H9 (cell line): ENCODE measurements around the gene IGDCC3. TPM values are rescaled to one million over a fixed set of nuclear protein-coding genes. Genes with fewer than 3 reads are reported as not detected.

Experiments
- DNase-seq: peaks from one replicate; pipeline ENCODE4 v3.0.0-alpha.2; 2017
- H2AFZ ChIP-seq: one replicate; pipeline ENCODE4 v1.6.1; 2013; ENCODE audit warnings: mild to moderate bottlenecking, low read length, control low read depth, moderate library complexity
- H2AK5ac ChIP-seq: 2 replicates; pipeline ENCODE4 v1.6.1; 2013; ENCODE audit warnings: low read length, control low read depth, mixed read lengths; ENCODE audit not compliant: insufficient read length
- H2BK120ac ChIP-seq: one replicate; pipeline ENCODE4 v1.6.1; 2013; ENCODE audit warnings: low read depth, mild to moderate bottlenecking, low read length, control low read depth, inconsistent platforms; ENCODE audit not compliant: poor library complexity, severe bottlenecking
- H2BK12ac ChIP-seq: 2 replicates; pipeline ENCODE4 v1.6.1; 2013; ENCODE audit warnings: low read length, control low read depth, mixed read lengths, low read depth; ENCODE audit not compliant: insufficient read length
- H2BK15ac ChIP-seq: 2 replicates; pipeline ENCODE4 v1.6.1; 2013; ENCODE audit warnings: low read depth, low read length, control low read depth
- H2BK20ac ChIP-seq: one replicate; pipeline ENCODE4 v1.6.1; 2013; ENCODE audit warnings: low read depth, mild to moderate bottlenecking, low read length, control low read depth, inconsistent platforms; ENCODE audit not compliant: poor library complexity, severe bottlenecking
- H2BK5ac ChIP-seq: 2 replicates; pipeline ENCODE4 v1.6.1; 2013; ENCODE audit warnings: low read length, control low read depth, mixed read lengths; ENCODE audit not compliant: insufficient read length
- H3K14ac ChIP-seq: 2 replicates; pipeline ENCODE4 v1.6.1; 2013; ENCODE audit warnings: low read length, control low read depth; ENCODE audit not compliant: insufficient read depth
- H3K18ac ChIP-seq: 2 replicates; pipeline ENCODE4 v1.6.1; 2013; ENCODE audit warnings: low read depth, mild to moderate bottlenecking, mixed read lengths, low read length, control low read depth; ENCODE audit not compliant: insufficient read length
- H3K23ac ChIP-seq: 2 replicates; pipeline ENCODE4 v1.6.1; 2013; ENCODE audit warnings: low read length, control low read depth, mixed read lengths, low read depth; ENCODE audit not compliant: insufficient read length
- H3K23me2 ChIP-seq: 2 replicates; pipeline ENCODE4 v1.6.1; 2013; ENCODE audit warnings: low read depth, mild to moderate bottlenecking, mixed read lengths, low read length, control low read depth; ENCODE audit not compliant: insufficient read length, poor library complexity, severe bottlenecking
- H3K27ac ChIP-seq: 2 replicates; pipeline ENCODE4 v1.5.1; 2013; ENCODE audit warnings: low read length, control low read depth, mixed read lengths, low read depth; ENCODE audit not compliant: insufficient read length
- H3K27me3 ChIP-seq: 2 replicates; pipeline ENCODE4 v1.6.1; 2013; ENCODE audit warnings: low read length, control low read depth, inconsistent platforms; ENCODE audit not compliant: insufficient read depth
- H3K4ac ChIP-seq: 2 replicates; pipeline ENCODE4 v1.6.1; 2013; ENCODE audit warnings: low read depth, mild to moderate bottlenecking, control low read depth, inconsistent platforms, low read length, moderate library complexity
- H3K4me1 ChIP-seq: 2 replicates; pipeline ENCODE4 v1.6.1; 2013; ENCODE audit warnings: low read length, control low read depth, inconsistent platforms; ENCODE audit not compliant: insufficient read depth
- H3K4me2 ChIP-seq: 2 replicates; pipeline ENCODE4 v1.6.1; 2013; ENCODE audit warnings: low read length, control low read depth, mixed read lengths; ENCODE audit not compliant: insufficient read length, insufficient read depth
- H3K56ac ChIP-seq: 2 replicates; pipeline ENCODE4 v1.6.1; 2013; ENCODE audit warnings: low read depth, mild to moderate bottlenecking, mixed read lengths, low read length, control low read depth; ENCODE audit not compliant: insufficient read length
- H3K79me1 ChIP-seq: 2 replicates; pipeline ENCODE4 v1.6.1; 2013; ENCODE audit warnings: low read depth, mild to moderate bottlenecking, moderate library complexity, low read length, control low read depth, inconsistent platforms; ENCODE audit not compliant: insufficient read depth, poor library complexity, severe bottlenecking
- H3K79me2 ChIP-seq: 2 replicates; pipeline ENCODE4 v1.6.1; 2013; ENCODE audit warnings: low read length, control low read depth, inconsistent platforms; ENCODE audit not compliant: insufficient read depth
- H3K9ac ChIP-seq: 2 replicates; pipeline ENCODE4 v1.6.1; 2013; ENCODE audit warnings: low read length, control low read depth, mixed read lengths; ENCODE audit not compliant: insufficient read length; ENCODE audit errors: extremely low read depth
- H3K9me3 ChIP-seq: one replicate; pipeline ENCODE4 v1.6.1; 2013; ENCODE audit warnings: low read depth, low read length, inconsistent platforms; ENCODE audit not compliant: control insufficient read depth
- H3T11ph ChIP-seq: one replicate; pipeline ENCODE4 v1.6.1; 2013; ENCODE audit warnings: mild to moderate bottlenecking, low read length, control low read depth, inconsistent platforms
- H4K20me1 ChIP-seq: one replicate; pipeline ENCODE4 v1.6.1; 2013; ENCODE audit not compliant: control insufficient read depth, insufficient read length, insufficient read depth
- H4K5ac ChIP-seq: 2 replicates; pipeline ENCODE4 v1.6.1; 2013; ENCODE audit warnings: low read depth, mild to moderate bottlenecking, mixed read lengths, low read length, control low read depth; ENCODE audit not compliant: insufficient read length
- H4K8ac ChIP-seq: replicated peaks from 2 replicates; pipeline ENCODE4 v1.6.1; 2013; ENCODE audit warnings: low read length, control low read depth, mixed read lengths, low read depth; ENCODE audit not compliant: insufficient read length
- H4K91ac ChIP-seq: 2 replicates; pipeline ENCODE4 v1.6.1; 2013; ENCODE audit warnings: low read depth, mild to moderate bottlenecking, moderate library complexity, mixed read lengths, low read length, control low read depth; ENCODE audit not compliant: insufficient read length
- H3K27ac Mint-ChIP-seq, 3 experiments: 2 replicates in 2 of 3; 3 replicates in 1 of 3; pipeline ENCODE4 v1.8.0; 2020 to 2021; ENCODE audit warnings: mixed read lengths in 3 of 3, mild to moderate bottlenecking in 1 of 3, moderate library complexity in 1 of 3
- H3K27me3 Mint-ChIP-seq: 2 replicates; pipeline ENCODE4 v1.8.0; 2021; ENCODE audit warnings: low read depth, mild to moderate bottlenecking, moderate library complexity, mixed read lengths
- H3K36me3 Mint-ChIP-seq, 3 experiments: 2 replicates in 2 of 3; 3 replicates in 1 of 3; pipeline ENCODE4 v1.8.0; 2020 to 2021; ENCODE audit warnings: low read depth in 3 of 3, mixed read lengths in 3 of 3; ENCODE audit not compliant: insufficient read depth in 1 of 3
- H3K4me1 Mint-ChIP-seq, 2 experiments: 2 replicates each; pipeline ENCODE4 v1.8.0; 2020; ENCODE audit warnings: mixed read lengths in 2 of 2
- H3K4me3 Mint-ChIP-seq, 2 experiments: 2 replicates in 1 of 2; 3 replicates in 1 of 2; pipeline ENCODE4 v1.8.0; 2020 to 2021; ENCODE audit warnings: mild to moderate bottlenecking in 2 of 2, mixed read lengths in 2 of 2, moderate library complexity in 1 of 2
- H3K9me3 Mint-ChIP-seq, 2 experiments: 2 replicates in 1 of 2; 3 replicates in 1 of 2; pipeline ENCODE4 v1.8.0; 2020; ENCODE audit warnings: mild to moderate bottlenecking in 2 of 2, mixed read lengths in 2 of 2, moderate library complexity in 1 of 2
- WGBS: extraction: QIAGEN DNeasy Blood & Tissue Kit; methylation state at CpG from one replicate; pipeline ENCODE4 v1.1.7; 2013; ENCODE audit warnings: missing lambda C conversion rate, low lambda C conversion rate, mixed read lengths; ENCODE audit not compliant: insufficient read length; ENCODE audit errors: extremely low coverage; 5-methylcytosine and 5-hydroxymethylcytosine counted together
- total RNA-seq: library from RNA; stranded (reverse); gene quantifications from 2 replicates; pipeline ENCODE4 v1.2.1, GENCODE V29; 2021
- TF ChIP-seq, protein P1 (sequence below): fragments of 200-600 bp; sonication (generic); conservative IDR thresholded peaks from 3 replicates; pipeline ENCODE4 v1.8.0; 2021; ENCODE audit warnings: antibody characterized with exemption, mild to moderate bottlenecking

The IGDCC3 gene
- total RNA-seq, 1 experiment from 2014 or later: 18.9 TPM

DNA sequence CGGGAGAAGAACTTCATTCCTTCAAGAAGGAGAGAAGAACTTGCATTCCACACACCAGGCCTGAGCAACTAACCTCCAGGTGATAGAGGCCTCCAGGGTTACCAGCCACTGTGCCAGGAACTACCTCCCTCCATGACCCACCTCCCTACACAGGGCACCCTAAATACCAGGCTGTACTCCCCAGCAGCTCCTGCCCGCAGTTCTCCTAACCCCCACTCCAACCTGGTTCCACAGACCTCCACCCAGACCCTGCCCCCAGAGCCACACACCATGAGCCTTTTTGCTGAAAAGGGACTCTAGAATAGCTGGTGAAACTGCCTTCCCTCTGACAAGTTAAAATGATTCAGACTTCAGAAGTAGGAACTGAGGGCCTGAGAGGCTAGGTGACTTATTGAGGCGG is 8.2 kb downstream of the IGDCC3 start:
- Histone ChIP-seq H2BK120ac (no peak overlapping the region), H4K20me1 (no peaks in the 10 kb centered on the region), H3K4me1 (peaks cover 26% of the 10 kb centered on the region; the same call in 1 of the 2 replicates), H2AFZ (no peak overlapping the region), H3K79me2 (no peaks in the 10 kb centered on the region; the same call in 1 of the 2 replicates), H3K9ac (no peak overlapping the region), H3K79me1 (no peaks in the 10 kb centered on the region), H3K9me3 (no peaks in the 10 kb centered on the region), H4K5ac (no peak overlapping the region), H4K8ac (no peak overlapping the region), H3K56ac (no peak overlapping the region), H4K91ac (no peak overlapping the region), H3T11ph (no peak overlapping the region), H3K23me2 (no peaks in the 10 kb centered on the region), H2AK5ac (no peak overlapping the region), H3K27me3 (no peaks in the 10 kb centered on the region), H3K14ac (no peak overlapping the region), H2BK5ac (no peak overlapping the region), H2BK15ac (no peak overlapping the region), H3K23ac (no peak overlapping the region), H2BK20ac (no peak overlapping the region), H3K4ac (no peak overlapping the region), H2BK12ac (no peak overlapping the region), H3K4me2 (no peak overlapping the region), H3K27ac (no peak overlapping the region), H3K18ac (no peak overlapping the region)
- H3K27me3 Mint-ChIP-seq: no peaks in the 10 kb centered on the region; the same call in none of the 2 replicates
- peaks cover 15 to 16% (median 15%) of the 10 kb centered on the region in 3 experiments; a peak in 6 of 7 replicates for H3K36me3 Mint-ChIP-seq
- peak; percentile 24 for DNase-seq
- peaks cover 55 to 75% of the 10 kb centered on the region in 2 experiments for H3K4me1 Mint-ChIP-seq
- WGBS: no CpG with 5 or more reads among the region's 3 CpGs
- H3K9me3 Mint-ChIP-seq: no peaks in the 10 kb centered on the region
- peak overlapping the region in 2 of 3 experiments; percentile 79 to 92; a peak in 5 of 7 replicates for H3K27ac Mint-ChIP-seq
- TF ChIP-seq, protein P1, sequence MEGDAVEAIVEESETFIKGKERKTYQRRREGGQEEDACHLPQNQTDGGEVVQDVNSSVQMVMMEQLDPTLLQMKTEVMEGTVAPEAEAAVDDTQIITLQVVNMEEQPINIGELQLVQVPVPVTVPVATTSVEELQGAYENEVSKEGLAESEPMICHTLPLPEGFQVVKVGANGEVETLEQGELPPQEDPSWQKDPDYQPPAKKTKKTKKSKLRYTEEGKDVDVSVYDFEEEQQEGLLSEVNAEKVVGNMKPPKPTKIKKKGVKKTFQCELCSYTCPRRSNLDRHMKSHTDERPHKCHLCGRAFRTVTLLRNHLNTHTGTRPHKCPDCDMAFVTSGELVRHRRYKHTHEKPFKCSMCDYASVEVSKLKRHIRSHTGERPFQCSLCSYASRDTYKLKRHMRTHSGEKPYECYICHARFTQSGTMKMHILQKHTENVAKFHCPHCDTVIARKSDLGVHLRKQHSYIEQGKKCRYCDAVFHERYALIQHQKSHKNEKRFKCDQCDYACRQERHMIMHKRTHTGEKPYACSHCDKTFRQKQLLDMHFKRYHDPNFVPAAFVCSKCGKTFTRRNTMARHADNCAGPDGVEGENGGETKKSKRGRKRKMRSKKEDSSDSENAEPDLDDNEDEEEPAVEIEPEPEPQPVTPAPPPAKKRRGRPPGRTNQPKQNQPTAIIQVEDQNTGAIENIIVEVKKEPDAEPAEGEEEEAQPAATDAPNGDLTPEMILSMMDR: no peak
- H3K4me3 Mint-ChIP-seq: no peak overlapping the region; a peak in 1 of 5 replicates
